ENCODE measurements around the gene PTPN3.
A peak's percentile ranks its signal among the peaks of the same experiment; 100 is the strongest.

Gene PTPN3

GRCh38 chr9:109421026-109421970 is 76.8 kb downstream of the PTPN3 start:
- DNase-seq (ENCODE audit: low spot score) = no peak

DNA sequence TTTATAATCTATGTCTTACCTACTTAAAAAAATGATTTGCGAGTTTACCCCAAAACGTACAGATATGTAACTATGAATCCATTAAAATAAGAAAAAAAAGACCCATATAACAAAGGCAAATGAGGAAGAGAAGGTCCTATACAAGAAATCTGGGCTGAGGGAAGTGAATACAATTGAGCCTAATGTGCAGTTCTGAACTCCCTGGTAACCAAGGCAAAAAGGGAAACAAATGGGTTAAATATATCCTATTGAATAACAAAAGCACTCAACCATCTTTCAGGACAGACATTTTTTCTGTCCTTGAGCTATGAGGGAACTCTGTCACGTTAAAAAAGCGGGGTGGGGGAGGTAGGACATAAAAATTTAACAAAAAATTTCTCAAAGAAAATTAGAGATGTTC is 78.6 kb downstream of the PTPN3 start:
- no peak for DNase-seq (ENCODE audit: low spot score)

DNA sequence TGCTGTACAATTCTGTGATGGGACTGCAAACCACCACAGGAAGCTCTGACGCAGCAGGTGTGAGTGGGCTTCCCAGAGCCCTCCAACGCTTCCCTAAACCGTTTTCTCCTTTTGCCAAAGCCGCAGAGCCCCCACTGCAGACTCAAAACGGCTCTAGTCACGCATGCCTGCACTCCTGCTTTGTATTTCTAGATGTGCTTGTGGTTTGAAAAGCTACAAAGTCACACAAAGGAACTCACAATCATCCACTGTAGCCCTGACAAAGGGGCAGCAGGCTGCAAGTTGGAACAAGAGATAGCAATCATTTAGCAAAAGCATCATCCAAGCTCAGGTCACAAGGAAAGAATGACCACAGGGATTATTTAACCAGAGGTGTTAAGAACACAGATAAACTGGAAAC is 79.3 kb downstream of the PTPN3 start:
- no peak for DNase-seq (ENCODE audit: low spot score)

- no peak for DNase-seq (ENCODE audit: low spot score)
Measured at GRCh38 chr9:109417585-109418544, 80.2 kb downstream of the PTPN3 start.

DNA sequence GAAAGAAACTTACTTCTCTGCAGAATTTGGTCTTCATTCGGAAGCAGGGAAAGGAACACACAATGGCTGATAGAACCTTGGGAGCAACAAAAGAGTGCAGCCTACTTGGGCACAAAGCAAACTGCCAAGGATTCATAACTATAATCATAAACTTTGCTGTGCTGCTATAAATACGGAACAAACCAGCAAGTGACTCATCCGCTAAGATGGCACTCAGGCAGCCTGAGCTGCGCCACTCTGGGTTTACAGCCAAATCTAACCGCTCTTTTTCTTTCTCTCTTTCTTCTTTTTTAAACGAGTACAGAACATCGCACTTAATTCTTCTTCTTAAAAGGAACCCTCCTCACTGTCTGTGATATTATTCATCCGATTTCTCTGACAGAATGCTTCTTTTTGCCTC is 81.1 kb downstream of the PTPN3 start:
- no peak for DNase-seq (ENCODE audit: low spot score)

GRCh38 chr9:109416135-109416706 is 81.9 kb downstream of the PTPN3 start:
- DNase-seq (ENCODE audit: low spot score) = no peak

- DNase-seq (ENCODE audit: low spot score) = no peak
Measured at GRCh38 chr9:109414125-109414785, 83.9 kb downstream of the PTPN3 start.

DNA sequence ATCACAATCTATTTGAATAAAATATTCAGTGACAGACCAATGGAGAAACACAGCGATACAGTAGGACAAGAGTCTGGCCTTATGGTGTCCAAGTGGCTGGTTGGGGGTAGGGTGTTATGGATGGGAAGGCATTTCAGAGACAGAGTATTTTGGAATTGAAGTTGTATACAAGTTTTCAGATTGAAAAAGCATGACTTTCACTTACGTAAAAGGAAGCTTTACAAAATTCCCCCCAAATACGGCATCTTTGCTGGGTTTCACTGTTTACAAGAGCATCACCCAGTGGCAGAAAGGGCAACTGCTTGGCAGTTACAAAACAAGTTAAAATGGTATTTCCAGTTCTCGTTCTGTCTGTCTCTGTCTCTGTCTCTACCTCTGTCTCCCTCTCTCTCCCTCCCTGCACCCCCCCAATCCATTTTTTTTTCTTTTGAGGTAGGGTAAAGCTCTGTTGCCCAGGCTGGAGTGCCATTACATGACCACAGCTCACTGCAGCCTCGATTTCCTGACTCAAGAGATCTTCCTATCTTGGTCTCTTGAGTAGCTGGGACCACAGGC is 86.2 kb downstream of the PTPN3 start:
- peak; percentile 20 for DNase-seq (ENCODE audit: low spot score)

GRCh38 chr9:109411069-109411761 is 86.9 kb downstream of the PTPN3 start:
- no peak for DNase-seq (ENCODE audit: low spot score)

- no peak for DNase-seq (ENCODE audit: low spot score)
Measured at GRCh38 chr9:109409773-109410397, 88.2 kb downstream of the PTPN3 start.

- DNase-seq (ENCODE audit: low spot score) = no peak
Measured at GRCh38 chr9:109408759-109409462, 89.2 kb downstream of the PTPN3 start.

- DNase-seq (ENCODE audit: low spot score) = no peak
Measured at GRCh38 chr9:109403766-109404320, 94.3 kb downstream of the PTPN3 start.

GRCh38 chr9:109403116-109403515 is 95.0 kb downstream of the PTPN3 start:
- no peak for DNase-seq (ENCODE audit: low spot score)

- DNase-seq (ENCODE audit: low spot score) = no peak
Measured at GRCh38 chr9:109401990-109402318, 96.2 kb downstream of the PTPN3 start.

DNA sequence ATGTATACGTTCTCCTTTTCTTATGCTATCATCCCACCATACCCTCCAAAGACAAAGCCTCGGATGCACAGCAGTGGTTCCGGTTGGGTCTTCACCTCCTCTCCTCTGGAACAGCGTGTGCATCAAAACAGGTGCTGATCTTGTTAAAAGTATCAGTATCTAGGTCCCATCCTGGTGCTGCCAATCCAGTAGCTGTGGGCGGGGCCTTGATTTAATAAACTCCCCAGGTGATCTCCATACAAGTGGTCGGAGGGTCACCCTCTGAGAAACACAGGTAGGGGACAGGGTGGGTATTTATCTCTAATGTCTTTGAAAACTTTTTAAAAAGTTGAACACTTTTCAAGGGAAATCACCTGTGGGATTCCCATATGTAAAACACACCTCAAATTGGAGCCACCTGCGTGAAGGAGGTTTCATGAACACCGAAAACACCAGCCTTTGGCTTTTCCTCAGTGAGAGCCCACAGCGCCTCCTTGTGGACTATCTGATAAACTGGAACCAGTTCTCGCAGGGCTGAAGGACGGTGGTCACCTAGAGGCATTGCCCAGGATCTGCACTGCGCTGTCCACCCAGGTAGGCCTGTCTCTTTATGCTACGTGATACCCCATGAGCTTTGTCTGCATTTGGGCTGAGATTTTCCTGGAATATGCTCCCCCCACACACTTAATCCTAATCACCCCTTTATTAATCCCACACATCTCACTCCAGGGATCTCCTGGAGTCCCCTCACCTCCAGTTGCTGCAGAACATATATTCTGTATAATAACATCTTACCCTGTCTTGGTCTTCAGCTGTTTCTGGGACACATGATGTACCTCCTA is 96.7 kb downstream of the PTPN3 start:
- peak; percentile 65 for DNase-seq (ENCODE audit: low spot score)

DNA sequence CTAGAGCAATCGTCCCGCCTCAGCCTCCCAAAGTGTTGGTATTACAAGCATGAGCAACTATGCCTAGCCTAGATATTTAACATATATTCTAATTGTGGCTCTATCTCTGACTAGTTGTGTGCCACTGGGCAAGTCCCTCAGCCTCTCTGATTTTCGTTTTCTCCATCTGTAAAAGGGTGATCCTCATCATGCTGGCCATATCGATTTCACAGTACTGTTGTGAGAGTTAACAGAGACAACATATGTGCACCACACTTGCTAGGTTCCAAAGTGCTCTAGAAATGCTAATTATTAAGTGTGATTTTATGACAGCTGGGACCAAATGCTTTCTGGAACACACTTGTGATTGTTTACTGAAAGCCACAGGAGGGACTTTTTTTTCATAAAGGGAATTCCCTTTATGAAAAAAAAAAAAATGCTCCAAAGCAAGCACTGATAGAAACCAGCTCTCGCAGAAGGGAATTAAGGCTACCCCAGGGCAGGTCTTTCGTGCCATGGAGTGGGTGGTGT is 98.8 kb downstream of the PTPN3 start:
- DNase-seq (ENCODE audit: low spot score) = no peak

GRCh38 chr9:109391176-109391575 is 106.9 kb downstream of the PTPN3 start:
- no peak for DNase-seq (ENCODE audit: low spot score)

- DNase-seq (ENCODE audit: low spot score) = no peak
Measured at GRCh38 chr9:109387856-109388255, 110.3 kb downstream of the PTPN3 start.

Measured in HuH-7.5 (cell line).